Neural crest cell (in vitro differentiated cells): ENCODE results near the gene ELANE. TPM values are rescaled to one million over a fixed set of nuclear protein-coding genes. Genes with fewer than 3 reads are reported as not detected.

Experiments
- DNase-seq: peaks from one replicate; pipeline ENCODE4 v3.0.0; 2021; ENCODE audit warnings: low read depth, mixed read lengths, low spot score
- H3K27ac Mint-ChIP-seq: one replicate; pipeline ENCODE4 v1.8.0; 2021; ENCODE audit warnings: mild to moderate bottlenecking, mixed read lengths; ENCODE audit not compliant: unreplicated experiment
- H3K27me3 Mint-ChIP-seq: 2 replicates; pipeline ENCODE4 v1.8.0; 2021; ENCODE audit warnings: low read depth, mild to moderate bottlenecking, mixed read lengths
- H3K36me3 Mint-ChIP-seq: 2 replicates; pipeline ENCODE4 v1.8.0; 2021; ENCODE audit warnings: low read depth, mild to moderate bottlenecking, mixed read lengths
- H3K4me1 Mint-ChIP-seq: 2 replicates; pipeline ENCODE4 v1.8.0; 2021; ENCODE audit warnings: mixed read lengths
- H3K4me3 Mint-ChIP-seq: one replicate; pipeline ENCODE4 v1.8.0; 2021; ENCODE audit warnings: mild to moderate bottlenecking, mixed read lengths
- H3K9me3 Mint-ChIP-seq: 2 replicates; pipeline ENCODE4 v1.8.0; 2021; ENCODE audit warnings: mixed read lengths
- microRNA-seq: library from miRNA; unstranded; fragments of <30 nt; microRNA quantifications from one replicate; pipeline ENCODE4, GENCODE V29; 2020
- total RNA-seq: library from RNA; stranded (reverse); gene quantifications from 2 replicates; pipeline ENCODE4 v1.2.1, GENCODE V29; 2021
- TF ChIP-seq, protein P1 (sequence below): fragments of 200-600 bp; sonication (generic); conservative IDR thresholded peaks from 2 replicates; pipeline ENCODE4 v1.5.0; 2021; ENCODE audit warnings: antibody characterized with exemption, mild to moderate bottlenecking

The ELANE gene
- total RNA-seq, 1 donor from 2014 or later: not detected

DNA sequence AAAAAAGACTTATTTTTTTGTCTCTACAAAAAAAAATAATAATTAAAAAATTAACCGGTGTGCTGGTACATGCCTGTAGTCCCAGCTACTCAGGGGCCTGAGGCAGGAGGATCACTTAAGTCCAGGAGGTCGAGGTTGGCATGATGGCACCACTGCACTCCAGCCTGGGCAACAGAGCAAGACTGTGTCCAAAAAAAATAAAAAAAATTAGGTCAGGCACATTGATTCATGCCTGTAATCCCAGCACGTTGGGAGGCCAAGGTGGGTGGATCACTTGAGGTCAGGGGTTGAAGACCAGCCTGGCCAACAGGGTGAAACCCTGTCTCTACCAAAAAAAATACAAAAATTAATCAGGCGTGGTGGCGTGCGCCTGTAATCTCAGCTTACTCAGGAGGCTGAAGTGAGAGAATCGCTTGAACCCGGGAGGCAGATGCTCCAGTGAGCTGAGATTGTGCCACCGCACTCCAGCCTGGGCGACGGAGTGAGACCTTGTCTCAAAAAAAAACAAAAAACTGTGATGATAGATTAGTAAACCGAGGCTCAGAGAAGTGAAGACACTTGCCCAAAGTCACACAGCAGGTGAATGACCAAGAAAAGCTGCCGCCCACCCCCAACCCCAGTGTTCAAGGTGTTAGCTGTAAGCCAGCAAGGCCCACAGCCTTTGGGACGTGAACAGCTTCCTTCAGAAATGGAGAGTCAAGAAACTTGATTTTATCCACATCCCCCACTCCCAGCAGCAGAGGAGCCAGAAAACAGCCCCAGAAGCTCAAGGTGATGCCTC lies 50.5 kb downstream of the ELANE start:
- Mint-ChIP-seq H3K36me3 (no peaks in the 10 kb centered on the region), H3K27me3 (no peaks in the 10 kb centered on the region), H3K4me3 (no peak overlapping the region), H3K9me3 (no peaks in the 10 kb centered on the region), H3K4me1 (no peaks in the 10 kb centered on the region), H3K27ac (no peak overlapping the region)
- TF ChIP-seq, protein P1, sequence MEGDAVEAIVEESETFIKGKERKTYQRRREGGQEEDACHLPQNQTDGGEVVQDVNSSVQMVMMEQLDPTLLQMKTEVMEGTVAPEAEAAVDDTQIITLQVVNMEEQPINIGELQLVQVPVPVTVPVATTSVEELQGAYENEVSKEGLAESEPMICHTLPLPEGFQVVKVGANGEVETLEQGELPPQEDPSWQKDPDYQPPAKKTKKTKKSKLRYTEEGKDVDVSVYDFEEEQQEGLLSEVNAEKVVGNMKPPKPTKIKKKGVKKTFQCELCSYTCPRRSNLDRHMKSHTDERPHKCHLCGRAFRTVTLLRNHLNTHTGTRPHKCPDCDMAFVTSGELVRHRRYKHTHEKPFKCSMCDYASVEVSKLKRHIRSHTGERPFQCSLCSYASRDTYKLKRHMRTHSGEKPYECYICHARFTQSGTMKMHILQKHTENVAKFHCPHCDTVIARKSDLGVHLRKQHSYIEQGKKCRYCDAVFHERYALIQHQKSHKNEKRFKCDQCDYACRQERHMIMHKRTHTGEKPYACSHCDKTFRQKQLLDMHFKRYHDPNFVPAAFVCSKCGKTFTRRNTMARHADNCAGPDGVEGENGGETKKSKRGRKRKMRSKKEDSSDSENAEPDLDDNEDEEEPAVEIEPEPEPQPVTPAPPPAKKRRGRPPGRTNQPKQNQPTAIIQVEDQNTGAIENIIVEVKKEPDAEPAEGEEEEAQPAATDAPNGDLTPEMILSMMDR: no peak
- DNase-seq: no peak

DNA sequence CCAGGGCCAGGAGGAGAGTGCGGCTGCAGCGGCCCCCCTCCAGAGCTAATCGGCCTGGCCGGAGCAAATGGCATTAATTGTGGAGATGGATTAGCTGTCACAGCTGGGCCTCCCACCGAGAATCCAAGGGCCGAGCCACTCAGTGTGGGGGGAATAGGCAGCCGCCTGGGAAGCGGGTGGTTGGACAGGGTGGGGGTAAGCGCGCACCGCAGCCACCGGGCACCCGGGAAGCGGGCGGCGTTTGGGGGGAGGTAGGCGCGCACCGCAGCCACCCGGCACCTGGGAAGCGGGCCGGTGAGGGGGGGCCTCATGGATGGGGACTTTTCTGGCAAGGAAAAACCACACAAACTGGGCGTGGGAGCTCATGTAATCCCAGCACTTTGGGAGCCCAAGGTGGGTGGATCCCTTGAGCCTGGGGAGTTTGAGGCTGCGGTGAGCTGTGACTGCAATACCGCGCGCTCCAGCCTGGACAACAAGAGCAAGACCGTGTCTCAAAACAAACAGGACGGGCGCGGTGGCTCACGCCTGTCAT lies 51.2 kb downstream of the ELANE start:
- H3K4me3 Mint-ChIP-seq: no peak overlapping the region
- no peak for DNase-seq
- H3K4me1 Mint-ChIP-seq: no peaks in the 10 kb centered on the region
- H3K27me3 Mint-ChIP-seq: no peaks in the 10 kb centered on the region
- H3K27ac Mint-ChIP-seq: no peak overlapping the region
- H3K9me3 Mint-ChIP-seq: no peaks in the 10 kb centered on the region
- TF ChIP-seq, protein P1: no peak
- H3K36me3 Mint-ChIP-seq: no peaks in the 10 kb centered on the region

DNA sequence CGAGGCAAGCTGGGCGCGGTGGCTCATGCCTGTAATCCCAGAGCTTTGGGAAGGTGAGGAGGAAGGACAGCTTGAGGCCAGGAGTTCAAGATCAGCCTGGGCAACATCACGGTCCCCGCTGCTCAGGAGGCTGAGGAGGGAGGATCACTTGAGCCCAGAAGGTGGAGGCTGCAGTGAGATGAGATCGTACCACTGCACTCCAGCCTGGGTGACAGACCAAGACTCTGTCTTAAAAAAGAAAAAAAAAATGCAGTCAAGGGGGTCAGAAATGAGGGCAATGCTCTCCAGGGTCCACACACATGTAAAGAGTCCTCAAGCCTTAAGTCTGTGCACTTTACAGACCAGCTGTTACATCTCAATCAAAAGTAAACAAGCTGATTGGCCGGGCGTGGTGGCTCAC lies 52.4 kb downstream of the ELANE start:
- no peak for DNase-seq
- Mint-ChIP-seq H3K4me1 (no peaks in the 10 kb centered on the region), H3K36me3 (no peaks in the 10 kb centered on the region), H3K27ac (no peak overlapping the region), H3K4me3 (no peak overlapping the region), H3K27me3 (no peaks in the 10 kb centered on the region), H3K9me3 (no peaks in the 10 kb centered on the region)
- TF ChIP-seq, protein P1: no peak

Small RNAs within 50 kb of the gene (microRNA-seq; reads per million reads assigned to microRNA genes)
- gene MIR3187: 204 reads per million, percentile 67 among the genes with 10 or more reads in this experiment
- gene MIR4745: 133 reads per million, percentile 63 among the genes with 10 or more reads in this experiment

Other genes starting within 250 kb of the ELANE start
- gene POLRMT, start 218.8 kb upstream of the ELANE start, total RNA-seq: 69.7 and 71.1 TPM in 2 replicates
- 0.51 and 0.84 TPM in 2 replicates for gene FGF22, start 212.4 kb upstream of the ELANE start, total RNA-seq
- 50.6 and 55.9 TPM in 2 replicates for gene RNF126, start 189.1 kb upstream of the ELANE start, total RNA-seq
- gene FSTL3, start 175.9 kb upstream of the ELANE start, total RNA-seq: 7.7 and 8.9 TPM in 2 replicates
- not detected in 2 replicates for gene PRSS57, start 156.9 kb upstream of the ELANE start, total RNA-seq
- gene PALM, start 143.4 kb upstream of the ELANE start, total RNA-seq: 45.1 and 52.1 TPM in 2 replicates
- 0.14 TPM in 1 of 2 replicates, not detected in the other for gene MISP, start 101.2 kb upstream of the ELANE start, total RNA-seq
- 674 and 701 TPM in 2 replicates for gene PTBP1, start 54.9 kb upstream of the ELANE start, total RNA-seq
- gene PLPPR3, start 30.3 kb upstream of the ELANE start, total RNA-seq: 46.3 and 50.9 TPM in 2 replicates
- 0.30 and 0.68 TPM in 2 replicates for gene AZU1, start 24.5 kb upstream of the ELANE start, total RNA-seq
- not detected in 2 replicates for gene PRTN3, start 11.3 kb upstream of the ELANE start, total RNA-seq
- not detected in 2 replicates for gene CFD, start 7.4 kb downstream of the ELANE start, total RNA-seq
- 73.9 and 77.7 TPM in 2 replicates for gene MED16, start 40.9 kb downstream of the ELANE start, total RNA-seq
- not detected in 2 replicates for gene RNU6-9, start 41.2 kb downstream of the ELANE start, total RNA-seq
- gene R3HDM4, start 60.9 kb downstream of the ELANE start, total RNA-seq: 47.7 and 50.9 TPM in 2 replicates
- gene KISS1R, start 65.0 kb downstream of the ELANE start, total RNA-seq: 2.2 and 2.4 TPM in 2 replicates
- gene ARID3A, start 73.7 kb downstream of the ELANE start, total RNA-seq: 48.4 and 58.9 TPM in 2 replicates
- gene WDR18, start 132.0 kb downstream of the ELANE start, total RNA-seq: 65.2 and 67.4 TPM in 2 replicates
- gene GRIN3B, start 148.1 kb downstream of the ELANE start, total RNA-seq: 0.12 TPM in 1 of 2 replicates, not detected in the other
- gene TMEM259, start 168.8 kb downstream of the ELANE start, total RNA-seq: 164 and 170 TPM in 2 replicates
- not detected in 2 replicates for gene RNU6-2, start 169.2 kb downstream of the ELANE start, total RNA-seq
- 140 and 141 TPM in 2 replicates for gene CNN2, start 174.3 kb downstream of the ELANE start, total RNA-seq
- gene ABCA7, start 187.8 kb downstream of the ELANE start, total RNA-seq: 12.8 and 16.3 TPM in 2 replicates
- gene ARHGAP45, start 214.9 kb downstream of the ELANE start, total RNA-seq: 1.6 and 1.7 TPM in 2 replicates
- gene POLR2E, start 243.1 kb downstream of the ELANE start, total RNA-seq: 256 and 257 TPM in 2 replicates